ENCODE measurements around the gene EPRS1.

EPRS1 gene

GRCh38 chr1:220038640-220039039 lies 7.7 kb downstream of the EPRS1 start:
- DNase-seq (ENCODE audit: low read depth): no peak

- peak; percentile 7 for DNase-seq (ENCODE audit: low read depth)
These were observed 8.5 kb downstream of the EPRS1 start for GRCh38 chr1:220037810-220038209.

- DNase-seq (ENCODE audit: low read depth): no peak
These were observed 13.4 kb downstream of the EPRS1 start for GRCh38 chr1:220032911-220033310.

DNA sequence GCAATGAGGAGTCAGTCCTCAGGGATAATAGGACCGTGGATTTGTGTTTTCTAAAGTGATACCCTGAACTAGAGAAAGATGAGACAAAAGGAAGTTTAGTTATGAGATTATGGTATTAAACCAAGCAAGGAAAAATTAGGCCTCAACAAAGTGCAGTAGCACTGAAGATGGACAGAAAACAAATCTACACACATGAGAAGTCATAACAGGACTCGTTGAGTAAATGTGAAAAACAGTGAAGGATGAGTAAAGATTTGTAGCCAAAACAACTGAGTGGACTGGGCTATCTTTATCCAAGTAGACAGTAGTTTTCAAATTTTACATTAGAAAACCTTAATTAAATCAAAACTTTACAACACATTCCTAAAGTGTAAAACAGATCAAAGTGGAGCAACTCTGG lies 15.0 kb downstream of the EPRS1 start:
- no peak for DNase-seq (ENCODE audit: low read depth)

GRCh38 chr1:220028346-220028895 lies 17.9 kb downstream of the EPRS1 start:
- DNase-seq (ENCODE audit: low read depth): no peak

GRCh38 chr1:220019071-220019470 lies 27.2 kb downstream of the EPRS1 start:
- DNase-seq (ENCODE audit: low read depth): no peak

DNA sequence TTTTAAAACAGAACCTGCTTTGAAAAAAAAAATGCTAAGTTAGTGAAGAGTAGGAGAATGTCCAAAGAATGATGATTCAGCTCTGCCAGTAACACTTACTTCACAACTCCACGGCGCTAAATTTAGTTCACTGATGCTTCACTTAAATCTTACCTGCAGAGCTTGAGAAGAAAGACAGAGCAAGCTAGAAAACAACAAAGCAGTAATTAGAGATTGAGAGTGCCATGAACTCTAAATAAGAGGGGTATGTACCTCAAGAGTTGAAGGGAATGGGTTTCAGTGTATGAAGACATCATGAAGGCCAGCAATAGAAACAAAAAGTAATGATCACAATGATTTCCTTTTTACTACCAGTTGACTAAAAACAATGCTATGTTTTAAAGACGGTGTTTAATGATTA lies 32.8 kb downstream of the EPRS1 start:
- DNase-seq (ENCODE audit: low read depth): no peak

GRCh38 chr1:220012259-220012658 lies 34.0 kb downstream of the EPRS1 start:
- DNase-seq (ENCODE audit: low read depth): peak; percentile 22

GRCh38 chr1:220011620-220012019 lies 34.7 kb downstream of the EPRS1 start:
- peak; percentile 19 for DNase-seq (ENCODE audit: low read depth)

- peak; percentile 69 for DNase-seq (ENCODE audit: low read depth)
These were observed 38.9 kb downstream of the EPRS1 start for GRCh38 chr1:220007438-220007837.

DNA sequence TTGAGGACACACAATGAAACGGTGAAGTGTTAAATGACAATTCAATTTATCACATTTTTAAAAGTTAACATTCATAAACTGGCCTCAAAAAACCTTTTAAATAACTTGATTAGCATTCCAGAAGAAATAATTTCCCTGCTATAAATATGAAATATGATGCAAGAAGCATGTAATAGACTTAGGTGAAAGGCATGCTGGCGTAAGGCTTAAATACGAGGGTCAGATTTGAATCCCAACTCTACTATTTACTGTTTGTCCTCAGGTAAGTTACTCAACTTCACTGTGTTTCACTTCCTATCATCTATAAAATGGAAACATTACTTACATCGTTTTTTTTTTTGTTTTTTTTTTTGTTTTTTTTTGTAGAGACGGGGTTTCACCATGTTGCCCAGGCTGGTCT lies 40.8 kb downstream of the EPRS1 start:
- DNase-seq (ENCODE audit: low read depth): no peak

GRCh38 chr1:220003610-220004299 lies 42.5 kb downstream of the EPRS1 start:
- no peak for DNase-seq (ENCODE audit: low read depth)

GRCh38 chr1:220003015-220003414 lies 43.3 kb downstream of the EPRS1 start:
- DNase-seq (ENCODE audit: low read depth): no peak

GRCh38 chr1:220001095-220001501 lies 45.2 kb downstream of the EPRS1 start:
- DNase-seq (ENCODE audit: low read depth): no peak

GRCh38 chr1:219999821-220000220 lies 46.5 kb downstream of the EPRS1 start:
- no peak for DNase-seq (ENCODE audit: low read depth)

Measured in ELR (cell line).